Umbilical cord (tissue), 2 donors: Measurements from ENCODE around the gene KRTAP5-8. TPM values are rescaled to one million over a fixed set of nuclear protein-coding genes. Genes with fewer than 3 reads are reported as not detected.
"Not testable (repeated sequence)": the region's sequence is repeated elsewhere in the genome, so short reads cannot be mapped to it uniquely, and the experiment has no call there.

ENCODE experiments used
- DNase-seq: peaks from one replicate; pipeline ENCODE4 v3.0.0-alpha.2; 2015; ENCODE audit warnings: low spot score
- total RNA-seq: library from RNA; depleted of rRNA; stranded (reverse); fragments of >200 nt; gene quantifications from one replicate; pipeline ENCODE4 v1.2.3, GENCODE V29; 2014; ENCODE audit warnings: low replicate concordance; ENCODE audit not compliant: insufficient read depth

The KRTAP5-8 gene
- total RNA-seq, 1 donor from 2014 or later, result not detected

GRCh38 chr11:71543866-71544265 lies 6.0 kb downstream of the KRTAP5-8 start:
- DNase-seq, result no peak

GRCh38 chr11:71544525-71545214 lies 6.8 kb downstream of the KRTAP5-8 start:
- no peak for DNase-seq

DNA sequence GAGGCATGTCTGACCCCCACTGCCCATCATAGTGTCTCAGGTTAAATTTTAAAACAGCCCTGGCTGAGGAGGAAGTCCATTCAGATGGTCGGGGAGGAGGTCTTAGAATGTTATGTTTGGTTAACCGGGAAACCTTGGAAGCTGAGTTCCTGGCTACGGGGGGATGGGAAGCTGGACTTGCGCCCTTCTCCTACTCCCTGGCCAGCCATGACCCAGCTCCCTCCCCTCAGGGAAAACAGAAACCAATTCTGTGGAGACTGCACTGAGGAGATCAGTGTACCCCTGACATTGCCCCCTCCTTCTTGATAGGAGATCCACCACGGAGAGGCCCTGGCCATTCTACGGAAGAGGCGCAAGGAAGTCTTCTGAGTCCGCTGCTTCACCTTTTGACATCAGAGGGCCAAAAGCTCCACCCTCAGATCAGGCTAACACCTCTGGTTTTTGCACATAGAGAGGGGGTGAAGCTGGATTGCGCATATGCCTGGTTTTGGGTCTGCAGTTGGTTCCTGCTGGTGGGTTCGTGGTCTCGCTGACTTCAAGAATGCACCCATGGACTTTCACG lies 7.7 kb downstream of the KRTAP5-8 start:
- no peak for DNase-seq

GRCh38 chr11:71548120-71548519 lies 10.3 kb downstream of the KRTAP5-8 start, which contains the start of gene KRTAP5-9:
KRTAP5-9 (plus strand) TSS chr11:71548420; CDS start chr11:71548658, 238 bp downstream.
- DNase-seq, result no peak

- DNase-seq, result no peak
Measured at GRCh38 chr11:71548716-71549151, 10.9 kb downstream of the KRTAP5-8 start.

GRCh38 chr11:71551711-71552110 lies 13.9 kb downstream of the KRTAP5-8 start:
- no peak for DNase-seq

- DNase-seq, result no peak
Measured at GRCh38 chr11:71554996-71555395, 17.2 kb downstream of the KRTAP5-8 start.

DNA sequence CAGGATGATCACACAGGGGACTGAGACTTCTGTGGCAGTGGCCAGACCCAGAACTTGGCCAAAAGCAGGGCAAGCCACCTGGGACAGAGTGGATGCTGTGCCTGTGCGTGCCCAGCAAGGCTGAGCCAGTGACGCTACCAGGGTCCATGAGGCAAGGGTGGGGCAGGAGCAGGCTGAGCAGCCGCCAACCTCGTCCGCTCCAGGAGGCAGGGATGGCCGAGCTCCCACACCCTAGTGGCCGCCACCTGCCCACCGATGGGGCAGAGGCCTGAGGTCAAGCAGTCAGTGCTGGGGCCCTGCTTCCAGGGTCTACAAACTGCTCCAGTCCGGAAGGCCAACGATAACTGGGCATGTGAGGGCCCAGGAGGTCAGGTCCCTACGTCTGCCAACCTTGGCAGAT lies 17.7 kb downstream of the KRTAP5-8 start:
- no peak for DNase-seq

GRCh38 chr11:71556018-71556417 lies 18.2 kb downstream of the KRTAP5-8 start:
- no peak for DNase-seq

DNA sequence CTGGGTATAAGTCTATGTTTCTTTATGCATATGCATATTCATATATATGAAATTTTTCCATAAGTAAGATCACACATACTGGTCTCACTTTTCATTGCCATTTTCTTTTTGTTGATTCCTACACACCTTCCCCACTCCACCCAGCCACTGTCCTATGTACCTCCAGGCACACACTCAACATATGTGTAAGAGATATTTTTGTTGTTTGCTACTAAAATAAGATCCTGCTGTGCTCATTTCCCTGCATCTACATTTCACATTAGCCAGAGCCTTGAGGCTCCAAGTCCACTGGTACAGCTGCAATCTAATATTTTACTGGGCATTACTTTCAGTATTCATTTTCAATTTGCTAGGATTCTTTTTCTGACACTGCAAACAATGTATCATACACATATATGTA lies 19.4 kb downstream of the KRTAP5-8 start:
- no peak for DNase-seq

DNA sequence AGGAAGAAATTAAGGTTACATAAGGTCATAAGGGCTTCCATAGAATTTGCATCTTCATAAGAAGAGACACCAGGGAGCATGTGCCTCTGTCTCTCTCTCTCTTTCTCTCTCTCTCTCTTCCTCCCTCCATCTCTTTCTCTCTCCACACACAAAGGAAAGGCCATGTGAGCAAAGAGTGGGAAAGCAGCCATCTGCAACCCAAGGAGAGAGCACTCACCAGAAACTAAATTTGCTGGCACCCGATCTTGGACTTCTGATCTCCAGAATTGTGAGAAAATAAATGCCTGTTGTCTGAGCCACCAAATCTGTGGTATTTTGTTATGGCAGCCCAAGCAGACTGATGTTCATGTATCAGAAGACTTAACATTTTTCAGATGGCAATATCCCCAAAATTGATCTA lies 21.2 kb downstream of the KRTAP5-8 start:
- DNase-seq, result no peak

GRCh38 chr11:71562120-71562519 lies 24.3 kb downstream of the KRTAP5-8 start:
- DNase-seq, result no peak

DNA sequence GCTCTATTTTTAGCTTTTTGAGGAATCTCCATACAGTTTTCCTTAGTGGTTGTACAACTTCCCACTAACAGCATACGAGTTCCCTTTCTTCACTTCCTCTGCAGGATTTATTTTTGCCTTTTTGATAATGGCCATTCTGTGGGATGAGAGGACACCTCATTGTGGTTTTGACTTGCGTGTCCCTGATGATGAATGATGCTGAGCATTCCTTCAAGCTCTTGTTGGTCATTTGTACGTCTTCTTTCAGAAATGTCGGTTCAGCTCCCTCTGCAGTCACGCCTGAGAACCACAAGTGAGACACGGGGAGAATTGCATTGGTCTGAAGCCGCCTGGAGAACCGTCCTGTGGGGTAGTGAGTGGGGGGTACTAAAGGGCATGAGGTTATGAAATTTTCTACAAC lies 25.6 kb downstream of the KRTAP5-8 start:
- DNase-seq, result peak; percentile 15

- DNase-seq, result no peak
Measured at GRCh38 chr11:71564430-71564829, 26.6 kb downstream of the KRTAP5-8 start.

DNA sequence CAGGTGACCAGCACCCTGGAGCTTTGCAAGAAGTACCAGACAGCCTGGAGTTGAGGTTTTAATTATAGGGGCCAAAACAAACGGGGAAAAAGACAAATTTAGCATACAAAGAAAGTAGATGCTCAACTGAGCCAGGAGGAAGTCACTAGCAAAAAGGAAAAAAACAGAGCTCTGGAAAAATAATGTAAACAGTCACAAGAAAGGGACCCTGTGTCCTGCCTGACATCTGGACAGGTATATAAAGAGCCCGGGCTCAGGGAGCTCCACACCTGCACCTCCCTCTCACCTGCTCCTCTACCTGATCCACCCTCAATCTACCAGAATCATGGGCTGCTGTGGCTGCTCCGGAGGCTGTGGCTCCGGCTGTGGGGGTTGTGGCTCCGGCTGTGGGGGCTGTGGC lies 27.4 kb downstream of the KRTAP5-8 start, which contains the start of gene KRTAP5-10:
Gene KRTAP5-10 (plus strand): TSS at position 301 of the 400 bp plus-strand sequence. CDS start 25 bp downstream, at position 326.
- DNase-seq, result no peak

DNA sequence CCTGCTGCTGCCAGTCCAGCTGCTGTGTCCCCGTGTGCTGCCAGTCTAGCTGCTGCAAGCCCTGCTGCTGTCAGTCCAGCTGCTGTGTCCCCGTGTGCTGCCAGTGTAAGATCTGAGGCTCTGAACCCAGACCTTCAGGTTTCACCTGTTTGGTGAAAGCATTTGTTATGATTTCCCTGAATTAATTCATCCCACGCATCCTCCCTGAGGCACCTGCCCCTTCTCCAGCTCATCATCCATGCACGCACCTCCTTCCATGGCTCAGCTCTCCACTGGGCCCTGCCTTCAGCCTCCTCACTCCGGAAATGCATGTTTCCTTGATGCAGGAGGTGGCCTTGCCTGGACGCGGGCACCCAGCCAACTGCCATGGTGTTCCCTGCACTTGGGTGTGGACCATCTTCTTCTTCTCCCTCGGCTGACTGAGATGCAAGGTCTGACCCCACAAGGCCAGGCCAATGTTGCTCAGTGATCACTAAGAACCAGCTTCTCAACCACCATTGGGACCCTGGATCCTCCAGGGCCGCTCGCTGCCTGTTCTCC lies 28.3 kb downstream of the KRTAP5-8 start:
- DNase-seq, result no peak

- peak; percentile 8 for DNase-seq
Measured at GRCh38 chr11:71566626-71567599, 29.1 kb downstream of the KRTAP5-8 start.

- DNase-seq, result not testable (repeated sequence)
Measured at GRCh38 chr11:71567633-71568032, 29.8 kb downstream of the KRTAP5-8 start.

- DNase-seq, result peak; percentile 82
Measured at GRCh38 chr11:71568704-71569349, 31.0 kb downstream of the KRTAP5-8 start.

GRCh38 chr11:71571101-71571850 lies 33.5 kb downstream of the KRTAP5-8 start:
- DNase-seq, result not testable (repeated sequence)
